GM12874 (cell line): ENCODE data around the gene LGALS9.

ENCODE experiments used
- CTCF ChIP-seq: IDR thresholded peaks from 2 replicates; pipeline ENCODE4 v1.5.1; 2011; ENCODE audit warnings: low read depth, mild to moderate bottlenecking, control low read depth, low read length, moderate library complexity; ENCODE audit not compliant: insufficient read depth

Gene LGALS9

GRCh38 chr17:27597783-27598320, 33.1 kb upstream of the LGALS9 start:
- TF ChIP-seq CTCF: no peak

DNA sequence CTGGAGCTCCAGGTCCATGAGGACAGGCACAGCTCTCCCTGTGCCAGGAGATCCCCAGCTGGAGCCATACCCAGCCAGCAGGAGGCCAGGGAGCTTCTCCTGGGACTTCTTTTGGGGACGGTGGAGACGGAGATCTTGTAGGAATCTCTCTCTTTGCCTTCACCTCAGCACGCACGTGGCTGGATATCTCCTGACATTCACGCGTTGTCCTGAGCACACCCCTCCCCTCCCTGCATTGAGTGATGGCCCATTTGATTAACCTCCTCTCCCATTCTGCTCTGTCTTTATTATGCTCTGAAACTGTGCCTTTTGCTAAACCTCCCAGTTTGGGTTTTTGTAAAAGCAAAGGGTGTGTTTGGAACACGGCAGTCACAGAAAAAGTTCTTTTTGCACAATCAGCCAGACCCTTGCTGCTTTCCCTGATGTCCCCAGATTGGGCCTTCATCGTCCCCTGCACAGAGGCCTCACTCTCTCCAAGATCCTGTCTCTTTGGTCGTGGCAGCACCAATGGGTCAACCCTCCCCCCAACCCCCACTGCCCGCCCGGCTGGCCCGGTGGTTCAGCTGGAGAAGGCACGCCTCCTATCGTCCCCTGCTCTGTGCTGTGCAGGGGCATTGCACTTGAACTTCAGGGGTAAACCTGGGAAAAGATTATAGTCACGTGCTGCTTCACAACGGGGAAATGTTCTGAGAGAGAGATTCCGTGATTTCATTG, 32.5 kb upstream of the LGALS9 start:
- TF ChIP-seq CTCF: no peak

GRCh38 chr17:27600471-27600870, 30.5 kb upstream of the LGALS9 start:
- TF ChIP-seq CTCF: no peak

DNA sequence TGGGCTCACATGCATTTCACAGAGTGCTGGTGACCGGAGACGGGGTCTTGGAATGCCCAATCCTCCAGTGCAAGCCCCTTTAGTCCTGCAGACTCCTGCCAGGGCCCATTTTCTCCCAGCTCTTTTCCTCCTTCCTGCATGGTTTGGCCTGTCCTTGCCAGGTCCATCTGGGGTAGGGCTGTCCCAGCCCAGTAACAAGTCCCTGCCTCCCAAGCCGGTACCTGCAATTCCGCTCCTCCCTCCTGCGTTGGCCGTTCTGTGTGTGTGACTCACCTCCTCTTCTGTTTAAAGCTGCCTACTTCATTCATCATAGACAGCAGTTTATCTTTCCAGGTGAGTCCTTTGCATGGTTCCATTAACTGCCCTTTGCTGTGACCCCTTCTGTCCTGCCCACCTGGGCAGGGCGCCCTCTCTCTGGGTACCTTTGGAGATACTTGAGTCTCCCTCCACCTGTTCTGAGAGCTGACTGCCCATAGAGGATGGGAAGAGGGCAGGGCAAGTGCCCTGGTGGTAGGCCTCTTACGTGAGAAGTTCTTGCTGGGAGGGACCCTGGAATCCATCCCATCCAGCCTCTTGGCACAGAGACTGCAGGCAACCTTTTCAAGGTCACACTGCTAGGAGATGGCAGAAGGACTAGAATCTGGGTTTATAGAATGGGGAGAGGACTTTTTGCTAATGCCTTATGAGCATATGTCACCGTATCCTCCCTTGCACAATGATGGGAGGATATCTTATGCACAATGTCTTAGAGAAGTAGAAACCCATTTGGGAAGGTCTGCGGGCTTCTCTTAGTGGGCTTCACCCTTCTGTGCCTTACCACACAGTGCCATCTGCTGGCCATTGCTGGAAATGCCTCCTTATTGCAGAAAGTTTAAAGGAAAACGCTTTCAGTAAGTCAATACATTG, 29.7 kb upstream of the LGALS9 start:
- peak; percentile 80 for TF ChIP-seq CTCF

DNA sequence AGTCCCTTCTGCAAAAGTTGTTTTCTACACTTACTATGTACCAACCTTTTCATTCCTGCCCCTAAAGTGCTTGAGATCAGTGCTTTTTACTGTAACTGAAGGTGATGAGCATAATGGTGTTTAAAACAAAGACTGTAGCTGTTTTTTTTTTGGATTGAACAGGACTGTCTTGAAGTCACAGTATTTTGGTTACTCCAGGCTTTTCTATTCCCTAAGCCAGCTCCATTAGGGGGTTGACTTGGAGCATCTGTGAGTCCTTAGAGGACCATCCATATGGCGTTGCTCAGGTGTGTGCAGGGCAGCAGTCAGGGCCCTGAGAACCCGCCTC, 29.0 kb upstream of the LGALS9 start:
- no peak for TF ChIP-seq CTCF

DNA sequence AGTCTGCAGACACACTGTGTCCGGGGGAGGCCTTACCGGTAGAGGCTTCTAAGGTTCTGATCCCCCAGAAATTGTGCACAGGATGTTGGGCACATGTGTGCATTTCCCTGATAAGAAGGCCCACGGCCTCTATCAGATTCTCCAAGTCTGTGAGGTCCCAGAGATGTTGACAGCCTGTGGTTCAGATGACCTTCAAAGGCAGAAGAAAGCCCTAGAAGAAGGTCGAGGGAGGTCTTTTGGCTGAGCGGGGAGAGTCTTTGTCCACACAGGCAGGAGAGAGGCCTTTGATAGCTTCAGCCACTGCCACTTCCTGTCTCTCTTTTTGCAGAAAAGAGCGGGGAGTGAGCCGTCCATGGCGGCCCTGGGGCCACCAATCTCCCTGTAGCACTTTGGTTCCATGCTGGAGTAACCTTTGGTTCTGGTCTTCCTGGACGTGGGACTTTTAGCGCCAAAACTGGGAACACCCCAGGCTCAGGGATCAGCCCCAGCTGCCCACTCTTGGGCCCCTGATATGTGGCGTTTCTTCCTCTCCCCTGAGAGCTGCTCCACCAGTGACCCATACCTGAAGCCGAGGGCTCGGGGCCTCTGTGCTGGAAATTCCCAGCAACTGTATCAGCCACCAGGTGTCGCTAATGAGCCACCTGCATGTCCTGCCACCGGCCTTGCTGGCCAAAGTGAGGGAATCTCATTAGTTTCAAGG, 28.1 kb upstream of the LGALS9 start:
- peak; percentile 93 for TF ChIP-seq CTCF

- no peak for TF ChIP-seq CTCF
These were observed 27.6 kb upstream of the LGALS9 start for GRCh38 chr17:27603421-27603770.
